ENCODE data around the gene IL4.

Gene IL4

DNA sequence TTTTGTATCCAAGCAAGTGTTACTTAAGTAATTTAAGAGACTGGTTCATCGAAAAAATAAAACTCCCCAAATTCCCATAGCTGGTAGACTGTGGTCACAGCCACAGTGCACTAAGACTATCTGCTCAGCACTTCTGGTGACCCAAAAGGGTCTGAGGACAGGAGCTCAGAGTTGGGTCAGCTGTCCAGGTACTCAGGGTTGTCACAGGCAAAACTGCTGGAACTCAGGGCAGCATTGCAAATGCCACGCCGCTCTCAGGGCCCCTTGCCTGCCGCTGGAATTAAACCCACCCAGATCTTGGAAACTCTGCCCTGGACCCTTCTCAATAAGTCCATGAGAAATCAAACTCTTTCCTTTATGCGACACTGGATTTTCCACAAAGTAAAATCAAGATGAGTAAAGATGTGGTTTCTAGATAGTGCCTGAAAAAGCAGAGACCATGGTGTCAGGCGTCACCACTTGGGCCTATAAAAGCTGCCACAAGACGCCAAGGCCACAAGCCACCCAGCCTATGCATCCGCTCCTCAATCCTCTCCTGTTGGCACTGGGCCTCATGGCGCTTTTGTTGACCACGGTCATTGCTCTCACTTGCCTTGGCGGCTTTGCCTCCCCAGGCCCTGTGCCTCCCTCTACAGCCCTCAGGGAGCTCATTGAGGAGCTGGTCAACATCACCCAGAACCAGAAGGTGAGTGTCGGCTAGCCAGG, 16.0 kb upstream of the IL4 start, which contains the start of gene IL13:
IL13 (plus strand) TSS at position 498 of the 705 bp plus-strand sequence; CDS start at position 512, 14 bp downstream.
- DNase-seq (ENCODE audit: low read depth), result no peak
- TF ChIP-seq, protein P1, sequence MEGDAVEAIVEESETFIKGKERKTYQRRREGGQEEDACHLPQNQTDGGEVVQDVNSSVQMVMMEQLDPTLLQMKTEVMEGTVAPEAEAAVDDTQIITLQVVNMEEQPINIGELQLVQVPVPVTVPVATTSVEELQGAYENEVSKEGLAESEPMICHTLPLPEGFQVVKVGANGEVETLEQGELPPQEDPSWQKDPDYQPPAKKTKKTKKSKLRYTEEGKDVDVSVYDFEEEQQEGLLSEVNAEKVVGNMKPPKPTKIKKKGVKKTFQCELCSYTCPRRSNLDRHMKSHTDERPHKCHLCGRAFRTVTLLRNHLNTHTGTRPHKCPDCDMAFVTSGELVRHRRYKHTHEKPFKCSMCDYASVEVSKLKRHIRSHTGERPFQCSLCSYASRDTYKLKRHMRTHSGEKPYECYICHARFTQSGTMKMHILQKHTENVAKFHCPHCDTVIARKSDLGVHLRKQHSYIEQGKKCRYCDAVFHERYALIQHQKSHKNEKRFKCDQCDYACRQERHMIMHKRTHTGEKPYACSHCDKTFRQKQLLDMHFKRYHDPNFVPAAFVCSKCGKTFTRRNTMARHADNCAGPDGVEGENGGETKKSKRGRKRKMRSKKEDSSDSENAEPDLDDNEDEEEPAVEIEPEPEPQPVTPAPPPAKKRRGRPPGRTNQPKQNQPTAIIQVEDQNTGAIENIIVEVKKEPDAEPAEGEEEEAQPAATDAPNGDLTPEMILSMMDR (conservative IDR thresholded peaks at IDR 0.05; ENCODE audit: control insufficient read depth, insufficient read depth, low read depth, low read length), result no peak
- H3K4me3 ChIP-seq (ENCODE audit: control insufficient read depth, low read depth, low read length), result no peak within 1 kb of the TSS

- no peak for DNase-seq (ENCODE audit: low read depth)
- no peak overlapping the region for H3K4me3 ChIP-seq (ENCODE audit: control insufficient read depth, low read depth, low read length)
- TF ChIP-seq, protein P1 (conservative IDR thresholded peaks at IDR 0.05; ENCODE audit: control insufficient read depth, insufficient read depth, low read depth, low read length), result no peak
Observed at GRCh38 chr5:132658381-132659302, 15.1 kb upstream of the IL4 start.

GRCh38 chr5:132659598-132660493, 13.9 kb upstream of the IL4 start:
- TF ChIP-seq, protein P1 (conservative IDR thresholded peaks at IDR 0.05; ENCODE audit: control insufficient read depth, insufficient read depth, low read depth, low read length), result no peak
- H3K4me3 ChIP-seq (ENCODE audit: control insufficient read depth, low read depth, low read length), result no peak overlapping the region

DNA sequence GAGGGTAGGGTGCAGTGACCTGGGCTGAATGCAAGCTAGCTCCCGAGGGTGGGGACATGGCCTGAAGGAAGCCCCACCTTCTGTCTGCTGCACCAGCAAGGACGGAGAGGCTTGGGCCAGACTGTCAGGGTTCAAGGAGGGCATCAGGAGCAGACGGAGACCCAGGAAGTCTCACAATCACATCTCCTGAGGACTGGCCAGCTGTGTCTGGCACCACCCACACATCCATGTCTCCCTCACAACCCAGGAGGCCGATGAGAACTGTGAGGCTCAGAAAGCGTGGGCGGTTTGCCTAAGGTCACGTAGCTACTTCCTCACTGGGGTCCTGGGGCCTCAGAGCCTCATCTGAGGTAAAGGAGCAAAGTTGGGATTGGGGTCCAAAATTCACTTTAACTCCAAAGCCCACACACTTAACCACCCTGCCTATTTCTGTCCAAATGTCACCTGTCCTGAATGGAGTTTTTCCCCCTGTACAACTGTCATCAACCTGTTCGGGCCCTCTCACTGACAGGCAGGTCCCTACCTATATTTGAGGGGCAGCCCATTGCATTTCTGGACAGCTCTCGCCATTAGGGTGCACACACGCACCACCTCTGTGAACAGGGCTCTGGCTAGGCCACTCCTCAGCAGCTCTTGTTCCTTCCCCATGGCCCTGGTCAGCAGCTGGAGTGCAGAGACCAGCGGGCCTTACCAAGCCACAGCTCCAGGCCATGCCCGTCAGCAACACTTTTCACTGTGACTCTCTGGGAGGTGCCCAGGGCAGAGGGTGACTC, 12.4 kb upstream of the IL4 start:
- H3K4me3 ChIP-seq (ENCODE audit: control insufficient read depth, low read depth, low read length), result no peak overlapping the region
- DNase-seq (ENCODE audit: low read depth), result peak; percentile 15
- TF ChIP-seq, protein P1 (conservative IDR thresholded peaks at IDR 0.05; ENCODE audit: control insufficient read depth, insufficient read depth, low read depth, low read length), result no peak

More at GRCh38 chr5:132659598-132660493, 13.9 kb upstream of the IL4 start:
- DNase-seq (ENCODE audit: low read depth), result no peak

- DNase-seq (ENCODE audit: low read depth), result no peak
- H3K4me3 ChIP-seq (ENCODE audit: control insufficient read depth, low read depth, low read length), result no peak overlapping the region
- TF ChIP-seq, protein P1 (conservative IDR thresholded peaks at IDR 0.05; ENCODE audit: control insufficient read depth, insufficient read depth, low read depth, low read length), result no peak
Observed at GRCh38 chr5:132662004-132662401, 11.8 kb upstream of the IL4 start.
